HCT116 (cell line): ENCODE data around the gene AMPD1.

Experiments
- EGR1 ChIP-seq: IDR thresholded peaks from 2 replicates; pipeline ENCODE4 v1.6.1; 2012; ENCODE audit warnings: low read depth
- TF ChIP-seq, protein P1 (sequence below): IDR thresholded peaks from 2 replicates; pipeline ENCODE4 v1.6.1; 2012; ENCODE audit warnings: low read depth

DNA sequence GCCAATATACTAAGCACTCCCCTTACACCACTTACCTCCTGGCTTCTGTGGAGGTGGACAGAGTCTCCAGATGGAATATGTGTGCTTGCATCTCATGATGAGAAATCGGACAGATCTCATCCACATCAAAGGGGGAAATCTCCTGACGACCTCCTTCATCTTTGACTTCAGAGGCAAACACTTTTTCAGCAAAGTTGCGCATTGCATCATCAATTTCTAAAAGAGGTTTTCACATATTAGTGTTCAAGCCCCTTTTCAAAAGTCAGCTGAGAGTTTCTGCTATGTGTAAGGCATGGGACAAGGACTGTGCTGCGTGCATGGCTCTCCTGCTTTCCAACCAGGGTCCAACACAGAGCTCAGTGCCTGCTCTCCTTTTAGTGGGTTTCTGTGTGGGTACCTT, 6.8 kb downstream of the AMPD1 start:
- TF ChIP-seq EGR1 = no peak
- TF ChIP-seq, protein P1, sequence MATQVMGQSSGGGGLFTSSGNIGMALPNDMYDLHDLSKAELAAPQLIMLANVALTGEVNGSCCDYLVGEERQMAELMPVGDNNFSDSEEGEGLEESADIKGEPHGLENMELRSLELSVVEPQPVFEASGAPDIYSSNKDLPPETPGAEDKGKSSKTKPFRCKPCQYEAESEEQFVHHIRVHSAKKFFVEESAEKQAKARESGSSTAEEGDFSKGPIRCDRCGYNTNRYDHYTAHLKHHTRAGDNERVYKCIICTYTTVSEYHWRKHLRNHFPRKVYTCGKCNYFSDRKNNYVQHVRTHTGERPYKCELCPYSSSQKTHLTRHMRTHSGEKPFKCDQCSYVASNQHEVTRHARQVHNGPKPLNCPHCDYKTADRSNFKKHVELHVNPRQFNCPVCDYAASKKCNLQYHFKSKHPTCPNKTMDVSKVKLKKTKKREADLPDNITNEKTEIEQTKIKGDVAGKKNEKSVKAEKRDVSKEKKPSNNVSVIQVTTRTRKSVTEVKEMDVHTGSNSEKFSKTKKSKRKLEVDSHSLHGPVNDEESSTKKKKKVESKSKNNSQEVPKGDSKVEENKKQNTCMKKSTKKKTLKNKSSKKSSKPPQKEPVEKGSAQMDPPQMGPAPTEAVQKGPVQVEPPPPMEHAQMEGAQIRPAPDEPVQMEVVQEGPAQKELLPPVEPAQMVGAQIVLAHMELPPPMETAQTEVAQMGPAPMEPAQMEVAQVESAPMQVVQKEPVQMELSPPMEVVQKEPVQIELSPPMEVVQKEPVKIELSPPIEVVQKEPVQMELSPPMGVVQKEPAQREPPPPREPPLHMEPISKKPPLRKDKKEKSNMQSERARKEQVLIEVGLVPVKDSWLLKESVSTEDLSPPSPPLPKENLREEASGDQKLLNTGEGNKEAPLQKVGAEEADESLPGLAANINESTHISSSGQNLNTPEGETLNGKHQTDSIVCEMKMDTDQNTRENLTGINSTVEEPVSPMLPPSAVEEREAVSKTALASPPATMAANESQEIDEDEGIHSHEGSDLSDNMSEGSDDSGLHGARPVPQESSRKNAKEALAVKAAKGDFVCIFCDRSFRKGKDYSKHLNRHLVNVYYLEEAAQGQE = no peak
